NCI-H524 (cell line): ENCODE measurements around the gene PXMP2.

Source experiments
- DNase-seq, 2 experiments: peaks; one replicate each; lab custom pipeline; 2025; lab: John Stamatoyannopoulos, UW

PXMP2 gene

GRCh38 chr12:132723015-132723763 is 35.8 kb downstream of the PXMP2 start:
- DNase-seq = no peak

DNA sequence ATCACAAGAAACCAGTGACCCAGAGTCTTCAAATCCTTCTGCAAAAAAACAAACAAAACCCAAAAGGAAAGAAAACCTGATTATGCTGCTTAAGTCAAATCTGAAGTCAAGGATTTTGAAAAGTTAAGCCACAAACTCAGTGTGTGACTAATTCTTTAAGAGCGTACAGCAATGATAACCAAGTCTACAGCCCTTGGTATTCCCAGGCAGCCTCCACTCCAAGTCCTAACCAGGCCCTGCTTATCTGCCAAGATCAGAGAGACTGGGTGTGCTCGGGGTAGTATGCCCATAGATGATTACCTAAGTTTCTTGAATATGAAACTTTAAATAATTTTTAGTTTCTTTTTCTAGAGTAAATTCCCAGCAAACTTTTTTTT is 36.4 kb downstream of the PXMP2 start:
- no peak for DNase-seq

DNA sequence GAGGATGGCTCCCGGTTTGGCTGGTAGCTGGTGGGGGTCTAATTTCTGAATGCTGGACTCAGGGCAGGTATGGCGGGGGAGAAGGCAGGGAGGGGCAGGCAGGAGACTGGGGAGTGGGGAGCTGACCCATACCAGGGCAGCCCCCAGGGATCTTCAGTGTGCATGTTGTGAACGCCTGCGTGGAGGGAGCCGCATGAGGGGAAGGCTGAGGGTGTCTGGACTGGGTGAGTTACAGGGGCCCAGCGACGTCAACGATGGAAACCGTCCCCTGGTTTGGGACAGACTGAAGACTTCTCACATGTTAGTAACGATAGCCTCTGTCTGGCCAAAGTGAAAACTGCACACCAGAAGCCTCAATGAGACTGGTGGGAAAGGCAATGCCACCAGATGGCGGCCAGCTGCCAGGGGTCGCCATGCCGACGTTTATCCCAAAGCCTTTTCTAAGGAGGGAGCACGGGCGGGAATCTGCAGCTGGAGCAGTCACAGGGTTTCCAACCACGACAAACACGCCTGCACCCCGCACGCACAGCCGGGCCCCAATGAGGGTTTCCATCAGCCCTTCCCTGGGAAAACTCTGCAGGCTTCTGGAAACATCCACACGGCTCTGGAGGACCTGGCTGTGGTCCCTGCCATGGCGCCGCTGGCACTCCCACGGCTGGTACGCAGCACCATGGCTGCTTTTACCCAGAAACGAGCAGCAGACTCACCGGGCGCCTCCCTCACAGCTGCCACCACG is 37.3 kb downstream of the PXMP2 start:
- DNase-seq = peak; percentile 75 to 86

GRCh38 chr12:132726386-132726785 is 39.0 kb downstream of the PXMP2 start:
- no peak for DNase-seq

- no peak for DNase-seq
These were observed 39.9 kb downstream of the PXMP2 start for GRCh38 chr12:132727091-132727794.

- DNase-seq = no peak
These were observed 41.1 kb downstream of the PXMP2 start for GRCh38 chr12:132728502-132728901.

DNA sequence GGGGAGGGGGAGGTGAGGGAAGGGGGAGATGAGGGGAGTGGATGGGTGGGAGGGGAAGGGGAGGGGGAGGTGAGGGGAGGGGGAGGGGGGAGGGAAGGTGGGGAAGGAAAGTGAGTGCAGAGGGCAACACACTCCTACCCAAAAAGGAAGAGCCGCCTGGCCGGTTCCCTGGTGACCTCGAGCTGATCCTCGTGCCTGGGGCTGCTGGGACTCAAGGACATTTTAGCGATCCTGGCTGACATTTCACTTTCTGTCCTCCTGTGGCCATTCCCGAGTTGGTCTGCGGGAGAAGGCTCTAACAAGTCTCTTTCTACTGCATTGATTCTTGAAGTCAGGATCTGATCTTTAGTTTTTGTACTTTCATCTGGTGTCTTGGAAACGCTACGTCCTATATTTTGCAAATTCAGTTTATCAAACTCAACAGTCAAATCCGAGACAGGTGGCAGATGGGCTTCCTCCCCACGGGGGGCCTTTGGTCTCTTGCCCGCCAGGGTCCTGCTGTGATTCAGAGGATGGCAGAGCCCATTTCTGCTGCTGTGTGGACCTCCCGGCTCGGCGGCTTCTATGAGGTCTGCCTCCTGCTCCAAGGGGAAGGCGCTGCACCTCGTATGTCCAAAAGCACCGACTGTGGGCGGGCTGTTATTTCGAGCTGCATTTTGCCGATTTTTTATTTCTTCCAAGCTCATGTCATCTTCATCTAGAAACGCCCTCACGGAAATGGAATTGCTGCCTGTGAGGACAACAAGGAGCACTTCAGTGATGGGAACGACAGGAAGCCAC is 42.3 kb downstream of the PXMP2 start:
- DNase-seq = peak; percentile 53 to 64

DNA sequence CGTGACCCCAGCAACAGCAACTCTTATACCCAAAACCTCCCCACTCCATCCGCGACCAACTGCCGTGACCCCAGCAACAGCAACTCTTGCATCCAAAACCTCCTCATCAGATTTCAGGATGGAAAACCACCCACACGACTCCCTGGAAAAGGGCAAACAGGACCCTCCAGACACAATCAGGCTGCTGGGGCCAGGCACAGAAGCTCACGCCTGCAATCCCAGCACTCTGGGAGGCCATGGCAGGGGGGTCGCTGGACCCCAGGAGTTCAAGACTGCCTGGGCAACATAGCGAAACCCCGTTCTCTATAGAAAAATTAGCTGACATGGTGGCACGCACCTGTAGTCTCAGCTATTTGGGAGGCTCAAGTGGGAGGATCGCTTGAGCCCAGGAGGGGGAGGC is 43.0 kb downstream of the PXMP2 start:
- no peak for DNase-seq

GRCh38 chr12:132731574-132731973 is 44.2 kb downstream of the PXMP2 start:
- DNase-seq = no peak

DNA sequence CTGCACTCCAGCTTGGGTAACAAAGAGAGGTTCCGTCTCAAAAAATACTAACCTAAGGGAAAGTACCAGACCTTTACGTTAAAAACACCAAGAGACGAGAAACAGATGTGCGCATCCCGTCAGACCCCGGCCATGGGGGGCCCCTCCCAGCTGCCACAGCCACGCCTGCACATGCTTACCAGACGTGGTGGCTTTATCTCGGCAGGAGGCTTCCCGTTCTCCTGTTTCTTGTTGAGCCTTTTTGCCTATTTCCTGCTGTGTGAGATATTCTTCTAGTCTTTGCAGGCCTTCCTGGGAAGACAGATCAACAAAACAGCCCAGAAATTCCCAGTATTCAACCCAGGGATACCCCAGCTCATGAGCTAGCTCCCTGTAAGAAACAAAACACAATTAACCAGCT is 46.8 kb downstream of the PXMP2 start:
- DNase-seq = no peak

DNA sequence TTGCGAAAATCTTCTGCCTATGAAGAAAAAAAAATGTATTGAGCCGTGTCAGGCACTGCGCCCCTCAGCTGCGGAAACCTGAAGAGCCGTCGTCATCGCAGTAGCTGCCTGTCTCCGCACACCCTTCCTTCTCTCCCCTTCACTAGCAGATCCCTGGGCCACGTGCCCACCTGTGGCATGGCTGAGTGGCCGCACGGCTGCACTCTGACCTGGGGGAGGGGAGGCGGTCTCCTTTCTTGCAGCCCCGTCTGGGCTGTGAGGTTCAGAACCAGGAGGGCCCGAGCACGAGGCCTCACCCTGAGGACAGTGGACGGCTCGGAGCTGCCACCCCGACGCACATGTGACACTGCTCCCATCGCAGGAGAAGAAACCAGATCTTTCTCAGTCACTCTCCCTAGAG is 48.1 kb downstream of the PXMP2 start:
- no peak for DNase-seq

DNA sequence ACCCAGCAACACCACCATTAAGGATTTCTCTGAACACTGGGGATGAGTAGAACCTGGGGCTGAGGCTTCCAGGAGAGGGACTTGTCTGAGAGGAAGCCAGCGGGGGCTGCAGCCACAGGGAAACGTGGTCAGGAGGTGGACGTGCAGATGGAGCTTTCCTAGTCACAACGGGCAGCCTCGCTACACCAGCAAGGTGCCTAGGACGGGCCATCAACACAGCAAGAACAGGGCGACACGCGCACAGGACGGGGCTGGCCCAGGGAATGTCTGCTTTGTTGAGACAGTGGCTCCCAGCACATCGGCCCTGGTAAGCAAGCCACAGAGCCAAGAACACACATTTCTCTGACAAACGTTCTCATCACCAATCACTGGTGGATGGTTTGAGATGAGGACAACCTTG is 49.0 kb downstream of the PXMP2 start:
- no peak for DNase-seq

- no peak for DNase-seq
These were observed 49.5 kb downstream of the PXMP2 start for GRCh38 chr12:132736913-132737312.

DNA sequence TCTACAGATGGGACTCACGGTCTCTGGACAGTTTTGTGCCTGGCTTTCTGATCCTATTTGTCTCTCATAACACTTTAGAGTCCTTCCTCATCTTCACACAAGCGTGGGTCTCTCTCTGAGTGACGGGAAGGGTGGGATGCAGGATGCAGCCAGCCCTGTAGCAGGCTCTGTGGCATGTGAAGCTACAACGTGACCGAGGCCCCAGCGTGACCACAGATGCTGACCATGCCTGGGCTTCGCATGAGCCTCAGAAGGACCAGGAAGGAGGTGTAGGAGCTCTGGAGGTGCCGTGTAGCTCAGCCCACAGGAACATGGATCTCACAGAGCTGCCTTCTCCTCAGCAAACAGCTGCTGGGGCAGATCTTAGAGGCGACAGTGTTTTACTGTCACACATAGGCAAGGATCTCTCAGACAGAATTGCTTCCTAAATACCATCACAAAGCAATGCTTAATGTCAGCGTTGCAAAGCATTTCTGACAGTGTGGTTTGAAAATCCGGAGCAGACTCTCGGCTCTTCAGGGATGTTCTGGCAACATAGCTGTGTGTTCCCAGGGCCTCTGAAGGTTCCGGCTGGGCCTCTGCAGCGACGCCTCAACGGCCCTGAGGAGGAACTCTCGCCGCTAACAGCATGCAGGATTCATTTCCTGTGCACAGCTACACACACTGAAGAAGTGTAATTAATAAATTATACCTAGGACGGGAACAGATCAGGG is 52.4 kb downstream of the PXMP2 start:
- no peak for DNase-seq

- DNase-seq = no peak
These were observed 52.9 kb downstream of the PXMP2 start for GRCh38 chr12:132740313-132740646.

GRCh38 chr12:132740652-132741051 is 53.3 kb downstream of the PXMP2 start:
- DNase-seq = no peak

GRCh38 chr12:132741620-132742019 is 54.2 kb downstream of the PXMP2 start:
- no peak for DNase-seq

DNA sequence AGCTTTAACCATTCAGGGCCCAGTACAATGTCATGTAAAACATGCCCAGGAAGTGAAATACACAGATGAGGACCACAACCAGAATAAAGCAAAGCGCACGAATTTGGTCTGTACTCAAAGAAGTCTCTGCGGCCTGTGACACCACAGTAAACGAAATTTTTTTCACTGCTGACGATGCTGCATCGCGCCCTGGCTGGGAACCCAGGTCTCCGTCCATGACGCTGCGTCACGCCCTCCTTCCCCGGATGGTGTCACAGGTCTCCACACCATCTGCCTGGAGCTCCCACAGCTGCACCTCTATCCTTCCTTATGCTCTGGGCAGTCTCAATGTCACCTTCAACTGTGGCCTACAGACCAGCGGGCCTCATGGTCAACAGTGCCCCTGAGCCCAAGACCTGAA is 56.4 kb downstream of the PXMP2 start:
- DNase-seq = no peak

GRCh38 chr12:132746613-132747012 is 59.2 kb downstream of the PXMP2 start:
- no peak for DNase-seq

DNA sequence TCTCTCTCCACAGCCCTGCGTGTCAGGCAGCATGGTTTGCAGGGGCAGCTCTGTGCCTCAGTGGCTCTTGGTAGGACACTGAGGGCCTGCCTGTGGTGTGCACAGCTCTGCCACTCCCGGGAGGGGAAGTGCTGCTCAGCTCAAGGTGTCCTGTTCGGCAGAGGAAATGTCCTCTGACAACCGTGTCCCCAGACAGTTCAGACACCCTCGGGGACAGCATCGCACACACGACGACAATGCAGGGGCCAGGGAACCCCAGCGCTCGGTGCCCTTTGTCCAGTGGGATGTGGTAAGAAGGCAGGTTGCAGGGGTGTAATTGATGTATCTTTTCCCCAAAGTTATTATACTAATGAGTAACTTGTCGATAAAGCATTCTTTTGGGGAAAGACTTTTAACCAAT is 60.0 kb downstream of the PXMP2 start:
- no peak for DNase-seq

DNA sequence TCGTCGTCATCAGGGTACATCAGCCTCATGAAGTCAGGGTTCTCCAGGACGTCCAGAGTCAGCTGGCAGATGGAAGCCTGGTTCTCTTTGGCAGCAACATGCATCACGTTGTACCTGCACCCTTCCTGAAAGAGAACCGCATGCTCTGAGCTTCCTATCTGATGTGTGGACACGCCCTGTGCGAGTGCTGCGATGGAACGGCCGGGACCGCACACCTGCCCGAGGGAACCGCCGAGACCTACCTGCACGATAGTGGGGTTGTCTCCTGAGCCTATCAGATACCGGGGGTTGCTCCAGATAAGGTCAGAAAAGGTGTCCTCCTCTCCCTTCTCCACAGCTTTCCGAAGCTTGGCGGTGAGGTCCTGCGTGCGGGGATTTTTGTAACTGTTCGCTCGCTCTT is 60.5 kb downstream of the PXMP2 start:
- no peak for DNase-seq

GRCh38 chr12:132748319-132748718 is 60.9 kb downstream of the PXMP2 start:
- no peak for DNase-seq
